Measurements from ENCODE around the gene PTPRK. TPM values are rescaled to one million over a fixed set of nuclear protein-coding genes. Genes with fewer than 3 reads are reported as not detected.

Gene PTPRK
- total and polyA plus RNA-seq, 2 of the 8 experiments (the other 6 are each of a cell fraction or from before 2014, with no cell fraction given): 11.4 to 47.3 TPM

GRCh38 chr6:128114164-128114563 lies 406.2 kb downstream of the PTPRK start:
- H2BK12ac ChIP-seq (ENCODE audit: low read depth, low read length): no peak overlapping the region
- no peak overlapping the region for H2BK15ac ChIP-seq (ENCODE audit: low read length)
- DNase-seq (ENCODE audit: low read depth in 1 of 2, low spot score in 2 of 2) (no peak), FAIRE-seq (no peak)
- H3K9ac ChIP-seq (replicated peaks in 1 of 4; ENCODE audit: extremely low read depth in 1 of 4, low read depth in 3 of 4, low read length in 3 of 4): no peak overlapping the region
- H3K56ac ChIP-seq (replicated peaks; ENCODE audit: insufficient read length, low read depth, low read length): no peak overlapping the region
- H4K5ac ChIP-seq (ENCODE audit: insufficient read length, low read depth, low read length): no peak overlapping the region
- H3K23me2 ChIP-seq (ENCODE audit: low read depth, low read length): no peaks in the 10 kb centered on the region
- H2BK5ac ChIP-seq (ENCODE audit: low read depth, low read length): no peak overlapping the region
- H4K8ac ChIP-seq (ENCODE audit: extremely low read depth, insufficient read depth, low read length): no peak overlapping the region
- POLR2A ChIA-PET (ENCODE audit: partially characterized antibody): no interaction called here
- H3K14ac ChIP-seq (ENCODE audit: insufficient read length): no peak overlapping the region
- no peak overlapping the region for H4K91ac ChIP-seq (replicated peaks; ENCODE audit: insufficient read length, low read length)
- no peak overlapping the region for H3K27ac ChIP-seq (ENCODE audit: low read depth, low read length)
- no peaks in the 10 kb centered on the region for H3K36me3 ChIP-seq (ENCODE audit: control insufficient read depth in 2 of 4, insufficient read depth in 4 of 4, low read length in 3 of 4)
- H2AK5ac ChIP-seq (ENCODE audit: low read depth, low read length): no peak overlapping the region
- no peak overlapping the region for H3K4ac ChIP-seq (replicated peaks; ENCODE audit: insufficient read length, low read depth, low read length)
- no peak overlapping the region for H2BK120ac ChIP-seq (replicated peaks; ENCODE audit: low read depth, low read length)
- no peaks in the 10 kb centered on the region for H3K9me3 ChIP-seq (ENCODE audit: insufficient read depth in 2 of 2, low read depth in 1 of 2, low read length in 1 of 2)
- no peaks in the 10 kb centered on the region for H3K79me2 ChIP-seq (ENCODE audit: control insufficient read depth in 1 of 2, insufficient read depth in 2 of 2, low read length in 2 of 2)
- no peak overlapping the region for H3K4me3 ChIP-seq (ENCODE audit: extremely low read depth in 1 of 4, insufficient read depth in 2 of 4, low read depth in 3 of 4, low read length in 4 of 4)
- H3K18ac ChIP-seq (ENCODE audit: extremely low read depth, low read length): no peak overlapping the region
- no peak overlapping the region for H3K4me2 ChIP-seq (ENCODE audit: insufficient read depth in 1 of 2, low read depth in 2 of 2, low read length in 2 of 2)
- CTCF ChIA-PET (ENCODE audit: partially characterized antibody): no interaction called here
- H2BK20ac ChIP-seq (ENCODE audit: low read length): no peak overlapping the region
- no peaks in the 10 kb centered on the region for H3K4me1 ChIP-seq (replicated peaks in 1 of 4; ENCODE audit: control insufficient read depth in 3 of 4, insufficient read depth in 4 of 4, low read length in 3 of 4)
- H3K27me3 ChIP-seq (replicated peaks in 1 of 4; ENCODE audit: control insufficient read depth in 3 of 4, extremely low read depth in 1 of 4, insufficient read depth in 3 of 4, low read length in 3 of 4): no peaks in the 10 kb centered on the region
- H2AFZ ChIP-seq (ENCODE audit: low read length): no peak overlapping the region
- H3K79me1 ChIP-seq (ENCODE audit: low read depth, low read length): no peaks in the 10 kb centered on the region
- H4K20me1 ChIP-seq (replicated peaks in 1 of 2; ENCODE audit: control insufficient read depth in 1 of 2, insufficient read depth in 2 of 2, low read length in 2 of 2): peaks cover 0 to 2% of the 10 kb centered on the region in 2 experiments
- no peak overlapping the region for H3K23ac ChIP-seq (ENCODE audit: insufficient read length)
- 89% methylated on average over 5 of the region's 5 CpGs; no CpG with 5 or more reads in 1 of the 2 experiments for WGBS, 2 experiments (ENCODE audit: extremely low coverage in 1 of 2, insufficient coverage in 1 of 2, insufficient read length in 1 of 2, insufficient replicate concordance in 2 of 2, low coverage in 1 of 2, low lambda C conversion rate in 2 of 2, missing lambda C conversion rate in 1 of 2)
- TF ChIP-seq KDM5A (IDR thresholded peaks at IDR 0.05; ENCODE audit: low read length) (no peak), TCF12 (IDR thresholded peaks at IDR 0.05; ENCODE audit: low read depth, low read length) (no peak), RBBP5 (IDR thresholded peaks at IDR 0.05; ENCODE audit: borderline replicate concordance, low read depth, low read length) (no peak), POU5F1 (IDR thresholded peaks at IDR 0.05; ENCODE audit: low read depth, low read length) (no peak), RXRA (IDR thresholded peaks at IDR 0.05; ENCODE audit: insufficient read depth, low read depth, low read length) (no peak), EGR1 (IDR thresholded peaks at IDR 0.05; ENCODE audit: borderline replicate concordance, low read depth, low read length) (no peak), EZH2 (IDR thresholded peaks at IDR 0.05; ENCODE audit: low read depth, low read length, severe bottlenecking) (no peak), KDM1A (IDR thresholded peaks at IDR 0.05; ENCODE audit: borderline replicate concordance, low read length) (no peak), ATF2 (IDR thresholded peaks at IDR 0.05; ENCODE audit: low read length) (no peak), HDAC6 (IDR thresholded peaks at IDR 0.05; ENCODE audit: low read depth, low read length) (no peak), PHF8 (conservative IDR thresholded peaks at IDR 0.05; ENCODE audit: low read depth, low read length) (no peak), NANOG (IDR thresholded peaks at IDR 0.05; ENCODE audit: insufficient read depth, low read depth, low read length, poor library complexity, severe bottlenecking) (no peak), CBX5 (IDR thresholded peaks at IDR 0.05; ENCODE audit: low read depth, low read length) (no peak)
